Stimulated activated CD4-positive, alpha-beta T cell treated with anti-CD3 and anti-CD28 coated beads, Interleukin-4, amount 100 ng/mL, for 24 hours (primary cell): ENCODE data around the gene FBXL7.

Source experiments
- DNase-seq: peaks from one replicate; pipeline ENCODE4 v3.0.0-alpha.2; 2020

The FBXL7 gene

GRCh38 chr5:15621094-15621493, 121.1 kb downstream of the FBXL7 start:
- DNase-seq, result no peak

GRCh38 chr5:15623794-15624193, 123.8 kb downstream of the FBXL7 start:
- DNase-seq, result no peak

- DNase-seq, result no peak
These were observed 127.1 kb downstream of the FBXL7 start for GRCh38 chr5:15627109-15627508.

- no peak for DNase-seq
These were observed 127.7 kb downstream of the FBXL7 start for GRCh38 chr5:15627647-15628046.

GRCh38 chr5:15630441-15630840, 130.5 kb downstream of the FBXL7 start:
- DNase-seq, result no peak

DNA sequence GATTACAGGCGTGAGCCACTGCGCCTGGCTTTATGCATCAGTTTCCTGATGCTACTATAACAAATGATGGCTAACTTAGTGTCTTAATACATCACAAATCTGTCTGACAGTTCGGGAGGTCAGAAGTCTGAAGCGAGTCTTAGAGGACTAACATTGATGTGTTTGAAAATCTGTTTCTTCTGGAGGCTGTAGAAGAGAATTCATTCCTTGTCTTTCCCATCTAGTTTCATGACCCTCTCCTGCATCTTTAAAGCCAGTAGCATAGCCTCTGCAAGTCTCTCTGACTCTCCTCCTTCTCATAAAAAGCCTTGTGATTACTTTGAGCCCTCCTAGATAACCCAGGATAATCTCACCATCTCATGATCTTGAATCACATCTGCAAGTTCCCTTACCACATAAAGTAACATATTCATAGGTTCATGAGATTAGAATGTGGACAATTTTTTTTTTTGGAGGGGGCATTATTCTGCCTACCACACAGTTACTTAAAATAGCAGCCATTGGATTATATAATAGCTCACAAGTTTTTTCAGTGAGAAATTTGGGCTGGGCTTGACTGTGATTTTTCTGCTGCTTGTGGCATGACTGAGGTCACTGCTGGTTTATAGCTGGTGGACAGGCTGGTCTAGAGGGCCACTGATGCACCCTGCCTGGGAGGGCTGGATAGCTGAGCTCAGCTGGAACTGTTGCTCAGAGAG, 134.8 kb downstream of the FBXL7 start:
- no peak for DNase-seq

- DNase-seq, result no peak
These were observed 135.3 kb downstream of the FBXL7 start for GRCh38 chr5:15635289-15635616.

DNA sequence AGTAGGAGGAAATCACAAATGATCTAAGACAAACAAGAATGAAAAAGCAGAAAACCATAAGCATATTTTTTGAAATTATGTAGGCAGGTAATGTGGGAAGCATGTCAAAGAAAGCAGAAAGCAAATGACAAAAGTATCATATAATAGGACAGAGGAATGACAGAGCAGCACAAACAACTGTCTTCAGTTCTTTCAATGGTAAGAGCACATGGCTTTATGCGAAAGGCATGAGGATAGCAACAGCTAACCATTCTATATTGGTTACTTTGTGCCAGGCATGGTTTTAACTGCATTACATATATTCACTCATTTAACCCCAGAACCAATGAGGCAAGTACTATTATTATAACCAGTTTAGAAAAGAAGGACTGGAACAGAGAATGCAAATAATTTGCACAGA, 137.4 kb downstream of the FBXL7 start:
- DNase-seq, result no peak

DNA sequence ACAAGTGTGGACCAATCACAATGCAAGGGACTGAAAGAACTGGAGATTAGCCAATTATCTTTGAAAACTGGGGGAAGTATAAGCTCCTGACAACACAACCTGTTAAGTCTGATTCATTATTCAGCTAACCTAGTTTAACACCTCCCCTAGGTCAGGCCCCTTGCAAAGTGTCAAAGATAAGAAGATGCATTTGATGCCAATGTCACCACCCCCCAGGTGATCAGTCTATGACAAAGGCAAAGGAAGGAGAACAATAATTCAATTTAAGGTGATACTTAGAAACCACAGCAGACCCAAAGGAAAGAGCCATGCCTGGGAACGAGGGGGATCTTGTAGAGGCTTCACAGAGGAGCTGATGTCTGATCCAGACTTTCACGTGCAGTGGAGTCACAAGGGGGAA, 137.9 kb downstream of the FBXL7 start:
- DNase-seq, result no peak

GRCh38 chr5:15638296-15638695, 138.3 kb downstream of the FBXL7 start:
- DNase-seq, result no peak

GRCh38 chr5:15639288-15639687, 139.3 kb downstream of the FBXL7 start:
- DNase-seq, result no peak

- DNase-seq, result no peak
These were observed 140.1 kb downstream of the FBXL7 start for GRCh38 chr5:15640116-15640515.

DNA sequence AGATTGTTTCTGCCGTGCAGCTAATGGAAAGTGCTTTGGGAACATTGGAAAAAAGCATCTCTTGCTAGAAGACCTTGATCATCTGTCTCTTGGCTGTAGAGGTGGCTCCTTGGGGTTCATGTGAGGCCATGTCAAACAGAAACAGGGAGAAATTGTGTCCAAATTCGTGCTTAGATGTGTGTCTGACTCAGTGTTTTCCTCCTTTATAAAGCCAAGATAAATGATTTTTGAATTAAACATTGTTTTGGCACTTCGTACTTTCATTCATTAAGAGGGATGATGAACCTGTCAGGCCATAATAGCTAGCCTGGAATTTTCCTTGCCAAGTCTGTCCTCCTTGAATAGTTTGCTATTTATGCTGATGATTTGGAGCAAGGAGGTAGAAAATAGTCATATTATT, 143.8 kb downstream of the FBXL7 start:
- no peak for DNase-seq

- no peak for DNase-seq
These were observed 145.6 kb downstream of the FBXL7 start for GRCh38 chr5:15645381-15646160.

DNA sequence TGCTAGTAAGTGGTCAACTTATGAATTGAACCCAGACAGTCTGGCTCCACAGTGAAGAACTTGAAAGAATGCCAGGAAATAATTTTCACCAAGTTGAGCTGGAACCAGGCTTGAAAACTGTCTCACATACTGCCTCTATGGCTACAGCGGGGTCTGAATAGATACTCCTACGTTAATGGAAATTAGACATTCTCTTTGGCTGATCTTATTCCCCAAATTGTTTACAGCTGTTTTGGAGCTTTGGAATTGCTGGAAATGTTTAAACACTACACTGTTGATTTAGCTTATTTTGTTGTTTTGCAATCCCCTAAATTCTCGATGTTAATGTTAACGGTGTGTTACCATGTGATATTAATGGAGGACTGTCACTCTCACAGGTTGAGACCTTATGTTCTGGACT, 146.4 kb downstream of the FBXL7 start:
- DNase-seq, result no peak

- DNase-seq, result no peak
These were observed 147.3 kb downstream of the FBXL7 start for GRCh38 chr5:15647251-15647650.

GRCh38 chr5:15650266-15650665, 150.3 kb downstream of the FBXL7 start:
- DNase-seq, result no peak

GRCh38 chr5:15654779-15655178, 154.8 kb downstream of the FBXL7 start:
- no peak for DNase-seq

DNA sequence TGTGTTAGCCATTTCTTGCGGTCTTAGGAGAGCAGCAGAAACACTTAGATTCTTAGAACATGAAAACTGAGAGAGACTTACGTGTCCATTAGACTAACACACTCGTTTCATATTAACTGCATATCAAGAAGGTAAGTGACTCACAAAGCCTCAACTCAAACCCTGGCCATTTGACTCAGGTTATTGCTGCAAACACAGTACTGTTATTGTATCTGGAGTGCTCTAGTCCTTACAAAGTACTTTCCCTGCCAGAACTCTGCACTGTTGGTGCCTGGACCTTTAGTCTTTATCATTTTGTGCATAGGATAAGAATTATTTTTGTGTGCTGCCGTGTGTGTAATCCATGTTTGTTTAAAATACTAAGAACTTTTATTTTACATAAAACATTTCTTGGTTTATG, 155.7 kb downstream of the FBXL7 start:
- no peak for DNase-seq

DNA sequence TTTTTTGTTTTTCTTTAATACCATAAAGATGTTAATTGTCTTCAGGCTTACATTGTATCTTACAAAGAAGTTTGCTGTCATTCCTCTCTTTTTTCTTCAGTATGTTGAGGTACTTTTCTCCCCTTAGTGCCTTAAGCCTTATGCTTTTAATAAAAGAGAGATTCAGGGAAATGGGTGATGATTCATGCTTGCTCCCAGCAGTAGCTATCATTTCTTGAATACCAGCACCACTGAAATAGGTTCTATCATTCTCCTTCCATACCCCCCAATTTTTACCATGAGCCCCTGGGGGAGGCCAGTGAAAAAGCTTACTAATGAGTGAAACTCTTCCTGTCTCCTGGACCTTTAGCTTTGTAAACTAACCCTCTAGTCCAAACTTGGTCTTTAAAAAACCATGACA, 165.0 kb downstream of the FBXL7 start:
- DNase-seq, result no peak

GRCh38 chr5:15669826-15670225, 169.8 kb downstream of the FBXL7 start:
- DNase-seq, result no peak

DNA sequence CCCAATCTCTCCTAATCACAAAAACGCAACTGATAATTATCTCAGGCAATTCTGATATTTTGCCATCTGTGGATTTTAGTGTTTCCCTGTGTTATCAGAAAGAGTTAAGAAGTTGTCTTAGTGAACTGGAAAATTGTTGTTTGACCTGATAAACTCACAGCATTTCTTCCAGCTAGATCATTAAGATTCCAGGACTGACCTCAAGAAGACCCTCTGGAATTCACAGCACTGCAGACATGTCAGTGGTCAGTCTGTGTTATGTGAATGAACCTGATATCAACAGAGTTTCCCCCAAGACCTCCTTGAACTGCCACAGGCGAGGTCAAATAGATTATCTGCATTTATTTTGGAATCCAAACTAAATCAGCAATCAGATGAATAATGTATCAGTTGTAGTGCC, 174.7 kb downstream of the FBXL7 start:
- no peak for DNase-seq

- DNase-seq, result no peak
These were observed 176.6 kb downstream of the FBXL7 start for GRCh38 chr5:15676591-15676990.

GRCh38 chr5:15679161-15679560, 179.2 kb downstream of the FBXL7 start:
- no peak for DNase-seq

DNA sequence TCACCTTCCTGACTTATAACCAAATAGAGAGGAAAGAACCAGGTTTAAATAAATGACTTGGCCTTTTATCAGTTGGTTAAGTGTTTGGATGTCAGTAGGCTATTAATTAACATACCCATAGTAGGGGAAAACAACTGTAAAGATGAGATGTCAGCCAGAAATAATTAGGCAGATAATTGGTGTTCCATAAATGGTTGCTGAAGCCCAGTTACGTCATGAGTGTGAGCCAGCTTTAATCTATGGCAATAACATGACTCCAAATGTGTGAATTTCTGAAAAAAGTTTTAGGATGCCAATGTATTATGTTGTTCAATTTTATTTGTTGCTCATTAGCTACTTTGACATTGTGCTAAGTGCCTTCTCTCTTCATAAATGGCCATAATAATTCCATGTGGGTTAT, 180.5 kb downstream of the FBXL7 start:
- no peak for DNase-seq
